Progenitor cell of endocrine pancreas (in vitro differentiated cells): ENCODE measurements around the gene DMBT1. TPM values are rescaled to one million over a fixed set of nuclear protein-coding genes. Genes with fewer than 3 reads are reported as not detected.

Experiments used
- DNase-seq: peaks from one replicate; pipeline ENCODE4 v3.0.0; 2021; ENCODE audit warnings: low spot score; ENCODE audit not compliant: unreplicated experiment
- H3K27ac Mint-ChIP-seq: 2 replicates; pipeline ENCODE4 v1.8.0; 2021; ENCODE audit warnings: mild to moderate bottlenecking, moderate library complexity, mixed read lengths
- H3K27me3 Mint-ChIP-seq: 2 replicates; pipeline ENCODE4 v1.8.0; 2021; ENCODE audit warnings: mixed read lengths
- H3K36me3 Mint-ChIP-seq: 2 replicates; pipeline ENCODE4 v1.8.0; 2022; ENCODE audit warnings: mixed read lengths; ENCODE audit not compliant: insufficient read depth
- H3K4me1 Mint-ChIP-seq: 2 replicates; pipeline ENCODE4 v1.8.0; 2021; ENCODE audit warnings: low read depth, mixed read lengths
- H3K4me3 Mint-ChIP-seq: 2 replicates; pipeline ENCODE4 v1.8.0; 2021; ENCODE audit warnings: low read depth, mild to moderate bottlenecking, moderate library complexity, mixed read lengths
- H3K9me3 Mint-ChIP-seq: 2 replicates; pipeline ENCODE4 v1.8.0; 2021; ENCODE audit warnings: low read depth, mixed read lengths
- CTCF ChIP-seq: fragments of 200-600 bp; sonication (generic); IDR thresholded peaks from one replicate; pipeline ENCODE4 v1.5.0; 2021; ENCODE audit warnings: antibody characterized with exemption, mild to moderate bottlenecking; ENCODE audit not compliant: unreplicated experiment
- long read RNA-seq: library from polyadenylated mRNA; unstranded; transcript quantifications from one replicate; pipeline ENCODE4 v2.0.0, GENCODE V29; 2020
- total RNA-seq: library from RNA; stranded (reverse); gene quantifications from 2 replicates; pipeline ENCODE4 v1.2.1, GENCODE V29; 2021

Gene DMBT1
- 0.64 and 1.0 TPM in 2 replicates for total RNA-seq
- long read RNA-seq, partial matches to known transcripts, result 1 of 1 reads
- long read RNA-seq, other reads (novel, unspliced or antisense), result 0 of 1 reads

DNA sequence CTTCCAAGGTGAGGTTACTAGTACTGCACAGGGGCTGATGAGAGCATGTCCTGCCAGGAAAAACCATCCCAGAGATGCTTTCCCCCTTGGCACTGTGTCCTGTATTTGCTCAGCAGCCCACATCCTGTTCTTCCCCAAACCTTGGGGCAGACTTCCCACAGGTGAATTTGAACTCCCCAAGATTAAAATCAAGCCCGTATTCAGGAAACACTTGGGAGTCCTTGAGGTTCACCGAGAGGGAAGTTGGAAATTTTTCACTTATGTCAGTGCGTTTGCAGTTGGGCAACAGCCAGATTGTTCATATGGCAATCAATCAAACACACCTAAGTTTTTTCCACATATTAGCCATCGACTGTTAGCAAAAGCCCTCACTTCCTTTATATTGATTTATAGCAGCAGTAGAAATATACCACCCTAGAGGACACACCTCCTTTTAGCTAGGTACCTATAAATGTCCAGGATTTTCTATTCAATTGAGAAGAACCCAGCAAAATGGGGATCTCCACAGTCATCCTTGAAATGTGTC is at the start of gene DMBT1:
TSS of gene DMBT1 (plus strand) at position 476 of the 526 bp plus-strand sequence. CDS start at position 493, 17 bp downstream.
- Mint-ChIP-seq H3K36me3 (no peaks in the 10 kb centered on the region), H3K4me1 (peaks cover 15% of the 10 kb centered on the region), H3K4me3 (no peak within 1 kb of the TSS), H3K27ac (no peak within 1 kb of the TSS), H3K9me3 (no peaks in the 10 kb centered on the region), H3K27me3 (peaks cover 68% of the 10 kb centered on the region)
- DNase-seq, result no peak
- TF ChIP-seq CTCF, result no peak

GRCh38 chr10:122513053-122513452 is 47.5 kb upstream of the DMBT1 start:
- no peak overlapping the region for H3K27ac Mint-ChIP-seq
- DNase-seq, result no peak
- H3K4me3 Mint-ChIP-seq, result no peak overlapping the region
- H3K9me3 Mint-ChIP-seq, result no peaks in the 10 kb centered on the region
- peaks cover 14% of the 10 kb centered on the region for H3K27me3 Mint-ChIP-seq
- H3K4me1 Mint-ChIP-seq, result peaks cover 3% of the 10 kb centered on the region
- H3K36me3 Mint-ChIP-seq, result no peaks in the 10 kb centered on the region
- TF ChIP-seq CTCF, result no peak

DNA sequence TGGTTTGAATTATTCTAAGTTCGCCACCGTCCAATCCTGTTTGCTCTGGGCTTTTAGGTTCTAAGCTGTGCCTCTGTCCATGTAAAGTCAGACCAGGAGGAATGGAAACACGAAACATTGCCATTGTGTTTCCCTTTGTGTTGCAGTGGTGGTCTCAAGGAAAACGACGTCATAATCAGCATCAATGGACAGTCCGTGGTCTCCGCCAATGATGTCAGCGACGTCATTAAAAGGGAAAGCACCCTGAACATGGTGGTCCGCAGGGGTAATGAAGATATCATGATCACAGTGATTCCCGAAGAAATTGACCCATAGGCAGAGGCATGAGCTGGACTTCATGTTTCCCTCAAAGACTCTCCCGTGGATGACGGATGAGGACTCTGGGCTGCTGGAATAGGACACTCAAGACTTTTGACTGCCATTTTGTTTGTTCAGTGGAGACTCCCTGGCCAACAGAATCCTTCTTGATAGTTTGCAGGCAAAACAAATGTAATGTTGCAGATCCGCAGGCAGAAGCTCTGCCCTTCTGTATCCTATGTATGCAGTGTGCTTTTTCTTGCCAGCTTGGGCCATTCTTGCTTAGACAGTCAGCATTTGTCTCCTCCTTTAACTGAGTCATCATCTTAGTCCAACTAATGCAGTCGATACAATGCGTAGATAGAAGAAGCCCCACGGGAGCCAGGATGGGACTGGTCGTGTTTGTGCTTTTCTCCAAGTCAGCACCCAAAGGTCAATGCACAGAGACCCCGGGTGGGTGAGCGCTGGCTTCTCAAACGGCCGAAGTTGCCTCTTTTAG is 46.3 kb upstream of the DMBT1 start:
- H3K36me3 Mint-ChIP-seq, result no peaks in the 10 kb centered on the region
- no peak for TF ChIP-seq CTCF
- H3K27me3 Mint-ChIP-seq, result peaks cover 12% of the 10 kb centered on the region
- no peak for DNase-seq
- peaks cover 3% of the 10 kb centered on the region for H3K4me1 Mint-ChIP-seq
- H3K27ac Mint-ChIP-seq, result no peak overlapping the region
- H3K4me3 Mint-ChIP-seq, result no peak overlapping the region
- H3K9me3 Mint-ChIP-seq, result no peaks in the 10 kb centered on the region

- Mint-ChIP-seq H3K27me3 (peaks cover 10% of the 10 kb centered on the region), H3K36me3 (no peaks in the 10 kb centered on the region), H3K4me3 (no peak overlapping the region), H3K4me1 (peaks cover 3% of the 10 kb centered on the region), H3K9me3 (no peaks in the 10 kb centered on the region), H3K27ac (no peak overlapping the region)
- no peak for DNase-seq
- no peak for TF ChIP-seq CTCF
These were observed 45.5 kb upstream of the DMBT1 start for GRCh38 chr10:122515022-122515424.

DNA sequence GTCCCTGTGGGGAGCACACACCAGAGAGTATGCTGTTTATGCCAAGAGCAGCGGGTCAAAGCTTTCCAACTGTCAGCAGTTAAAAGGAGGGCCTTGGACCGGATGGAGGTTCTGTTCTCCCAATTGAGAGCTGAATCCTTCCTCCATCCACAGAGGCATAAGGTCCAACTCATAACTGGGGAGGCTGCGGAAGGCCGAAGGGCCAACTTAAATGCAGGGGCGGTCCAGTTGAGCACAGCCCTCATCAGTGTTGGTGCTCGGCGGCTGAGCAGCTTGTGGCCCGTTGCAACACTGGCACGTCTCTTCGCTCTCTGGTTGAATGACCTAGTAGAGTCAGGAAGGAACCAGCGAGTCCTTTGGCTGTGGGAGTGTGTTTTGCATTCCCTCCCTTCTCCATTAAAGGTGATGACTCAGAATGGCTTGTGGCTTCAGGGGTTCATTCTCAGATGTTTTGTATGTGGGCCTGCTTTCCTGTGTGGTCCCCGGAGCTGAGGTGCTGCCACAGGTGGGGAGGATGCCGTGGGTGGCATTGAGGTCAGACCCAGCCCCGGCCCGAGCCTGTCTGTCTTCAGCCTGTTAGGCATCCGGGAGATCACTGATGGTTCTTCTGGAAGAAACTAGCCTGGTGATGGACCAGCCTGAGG is 44.8 kb upstream of the DMBT1 start:
- Mint-ChIP-seq H3K4me3 (no peak overlapping the region), H3K9me3 (no peaks in the 10 kb centered on the region)
- TF ChIP-seq CTCF, result no peak

More for the DNA sequence above, 44.8 kb upstream of the DMBT1 start:
- Mint-ChIP-seq H3K27ac (no peak overlapping the region), H3K4me1 (no peaks in the 10 kb centered on the region), H3K27me3 (peaks cover 12% of the 10 kb centered on the region), H3K36me3 (no peaks in the 10 kb centered on the region)
- no peak for DNase-seq
